Measurements from ENCODE around the gene TAMM41. TPM values are rescaled to one million over a fixed set of nuclear protein-coding genes. Genes with fewer than 3 reads are reported as not detected.

TAMM41 gene
- total RNA-seq, 4 donors from 2014 or later = 7.0 to 17.5 (median 9.5) TPM

DNA sequence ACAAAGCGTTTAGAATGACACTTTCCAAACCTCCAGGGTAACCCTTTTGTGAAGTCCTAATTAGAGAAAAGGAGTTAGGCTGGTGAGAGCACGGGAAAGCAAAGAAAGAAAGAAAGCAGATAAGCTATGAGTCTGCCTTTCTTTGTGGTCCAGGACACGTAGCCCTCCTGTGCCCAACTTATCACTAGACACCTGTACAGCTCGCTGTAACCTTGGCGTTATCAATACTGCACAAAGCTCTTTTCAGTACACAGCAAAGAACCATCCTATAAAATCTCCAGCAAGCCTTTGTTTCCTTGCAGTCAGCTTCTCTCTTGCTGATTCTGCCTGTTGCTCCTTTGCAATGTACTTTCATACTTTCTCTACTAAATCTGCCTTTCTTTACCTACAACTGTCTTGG is 6.8 kb upstream of the TAMM41 start:
- Histone ChIP-seq H3K4me1 (no peaks in the 10 kb centered on the region), H3K36me3 (no peaks in the 10 kb centered on the region), H3K27me3 (peaks cover 0 to 13% (median 0%) of the 10 kb centered on the region in 4 donors), H3K9me3 (no peaks in the 10 kb centered on the region), H3K4me3 (no peak overlapping the region), H3K27ac (no peak overlapping the region)
- intact Hi-C loops (cut with DNase I) = no loop called here
- 52 to 58% methylated on average over 5 of the region's 5 CpGs for WGBS, 2 donors
- no peak for DNase-seq
- TF ChIP-seq, protein P1, sequence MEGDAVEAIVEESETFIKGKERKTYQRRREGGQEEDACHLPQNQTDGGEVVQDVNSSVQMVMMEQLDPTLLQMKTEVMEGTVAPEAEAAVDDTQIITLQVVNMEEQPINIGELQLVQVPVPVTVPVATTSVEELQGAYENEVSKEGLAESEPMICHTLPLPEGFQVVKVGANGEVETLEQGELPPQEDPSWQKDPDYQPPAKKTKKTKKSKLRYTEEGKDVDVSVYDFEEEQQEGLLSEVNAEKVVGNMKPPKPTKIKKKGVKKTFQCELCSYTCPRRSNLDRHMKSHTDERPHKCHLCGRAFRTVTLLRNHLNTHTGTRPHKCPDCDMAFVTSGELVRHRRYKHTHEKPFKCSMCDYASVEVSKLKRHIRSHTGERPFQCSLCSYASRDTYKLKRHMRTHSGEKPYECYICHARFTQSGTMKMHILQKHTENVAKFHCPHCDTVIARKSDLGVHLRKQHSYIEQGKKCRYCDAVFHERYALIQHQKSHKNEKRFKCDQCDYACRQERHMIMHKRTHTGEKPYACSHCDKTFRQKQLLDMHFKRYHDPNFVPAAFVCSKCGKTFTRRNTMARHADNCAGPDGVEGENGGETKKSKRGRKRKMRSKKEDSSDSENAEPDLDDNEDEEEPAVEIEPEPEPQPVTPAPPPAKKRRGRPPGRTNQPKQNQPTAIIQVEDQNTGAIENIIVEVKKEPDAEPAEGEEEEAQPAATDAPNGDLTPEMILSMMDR (IDR thresholded peaks at IDR 0.05) = no peak
- no peak for TF ChIP-seq POLR2A (IDR thresholded peaks at IDR 0.05)

DNA sequence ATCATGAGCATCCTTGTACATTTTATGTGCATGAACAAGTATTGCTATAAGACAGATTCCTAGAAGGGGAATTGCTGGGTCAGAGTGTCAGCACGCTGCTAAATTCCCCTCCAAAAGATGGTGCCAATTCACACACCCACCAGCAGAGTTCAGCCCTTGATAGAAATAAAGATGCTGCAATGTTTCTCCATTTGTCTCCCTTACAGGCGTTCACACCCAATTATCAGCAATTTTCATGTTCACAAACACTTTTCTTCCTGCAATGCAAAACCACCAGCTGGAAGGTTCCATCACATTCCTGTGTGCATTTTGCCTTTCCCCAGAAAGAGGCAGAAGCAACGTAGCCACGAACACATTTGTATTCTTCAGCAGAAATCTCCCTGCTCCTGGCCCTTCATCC is 3.3 kb upstream of the TAMM41 start:
- no peak for DNase-seq
- H3K36me3 ChIP-seq = no peaks in the 10 kb centered on the region
- TF ChIP-seq, protein P1 (IDR thresholded peaks at IDR 0.05) = no peak
- no peak for TF ChIP-seq POLR2A (IDR thresholded peaks at IDR 0.05)
- no peaks in the 10 kb centered on the region for H3K9me3 ChIP-seq
- H3K4me1 ChIP-seq = peaks cover 5 to 19% (median 16%) of the 10 kb centered on the region in 3 donors
- WGBS, 2 donors = 63 to 72% methylated on average over 4 of the region's 4 CpGs
- no peak overlapping the region for H3K27ac ChIP-seq
- intact Hi-C loops (cut with DNase I) = no loop called here
- peaks cover 0 to 13% (median 0%) of the 10 kb centered on the region in 4 donors for H3K27me3 ChIP-seq
- no peak overlapping the region for H3K4me3 ChIP-seq

DNA sequence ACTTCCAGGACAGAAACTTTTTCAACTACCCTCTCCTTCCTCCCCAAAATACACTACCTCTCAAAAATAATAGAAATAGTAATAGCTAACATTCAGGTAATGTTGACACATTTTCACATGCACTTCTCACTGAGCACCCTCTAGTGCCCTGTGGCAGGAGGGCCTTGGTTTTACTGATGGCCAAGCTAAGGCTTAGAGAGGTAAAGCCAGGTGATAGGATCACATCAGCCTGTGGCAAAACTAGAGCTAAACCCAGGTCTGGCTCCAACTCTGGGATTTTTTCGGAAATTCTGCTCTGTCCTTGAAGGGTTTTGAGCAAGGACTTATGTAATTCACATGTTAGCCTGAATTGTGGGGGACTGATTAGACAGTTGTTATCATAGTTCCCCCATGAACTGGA is 922 bp upstream of the TAMM41 start:
- Histone ChIP-seq H3K4me3 (no peak overlapping the region), H3K36me3 (peaks cover 6 to 15% (median 6%) of the 10 kb centered on the region in 3 donors), H3K9me3 (no peaks in the 10 kb centered on the region), H3K4me1 (peaks cover 5 to 29% (median 20%) of the 10 kb centered on the region in 3 donors), H3K27ac (peak overlapping the region in 3 of 4 donors; percentile 87 to 94 (median 88)), H3K27me3 (peaks cover 0 to 2% (median 0%) of the 10 kb centered on the region in 4 donors)
- intact Hi-C loops (cut with DNase I) = no loop called here
- DNase-seq = no peak
- WGBS, 2 donors = 43 to 86% methylated on average over 1 of the region's 1 CpG
- TF ChIP-seq POLR2A (IDR thresholded peaks at IDR 0.05) = no peak
- TF ChIP-seq, protein P1 (IDR thresholded peaks at IDR 0.05) = peak in 1 of 6 experiments; percentile 6

DNA sequence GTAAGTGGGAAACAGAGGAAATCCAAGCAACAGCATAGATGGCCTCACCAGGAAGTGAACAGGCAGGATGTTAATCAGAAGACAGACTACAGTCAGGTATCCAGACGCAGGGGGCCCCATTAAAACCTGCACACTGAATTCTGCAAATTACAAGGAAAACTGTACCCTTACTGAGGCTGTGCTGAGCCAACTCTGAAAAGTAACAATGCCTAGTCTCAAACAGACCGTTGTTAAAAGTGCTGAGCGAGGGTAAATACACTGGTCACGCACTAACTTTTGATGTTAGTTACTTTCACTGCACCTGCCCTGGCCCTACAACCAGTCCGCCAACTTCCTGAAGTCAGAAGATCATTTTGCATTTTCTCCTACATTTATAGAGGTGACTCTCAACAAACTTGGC is 1.0 kb downstream of the TAMM41 start:
- peak overlapping the region; percentile 64 to 99 (median 77) for H3K4me3 ChIP-seq
- no peaks in the 10 kb centered on the region for H3K27me3 ChIP-seq
- WGBS, 2 donors = 4 to 11% methylated on average over 5 of the region's 5 CpGs
- TF ChIP-seq POLR2A (IDR thresholded peaks at IDR 0.05) = no peak
- TF ChIP-seq, protein P1 (IDR thresholded peaks at IDR 0.05) = no peak
- H3K27ac ChIP-seq = peak overlapping the region; percentile 87 to 94 (median 88)
- no peak for DNase-seq
- peaks cover 9 to 32% (median 10%) of the 10 kb centered on the region in 3 donors for H3K36me3 ChIP-seq
- intact Hi-C loops (cut with DNase I) = no loop called here
- H3K9me3 ChIP-seq = no peaks in the 10 kb centered on the region
- H3K4me1 ChIP-seq = peaks cover 5 to 29% (median 20%) of the 10 kb centered on the region in 3 donors

DNA sequence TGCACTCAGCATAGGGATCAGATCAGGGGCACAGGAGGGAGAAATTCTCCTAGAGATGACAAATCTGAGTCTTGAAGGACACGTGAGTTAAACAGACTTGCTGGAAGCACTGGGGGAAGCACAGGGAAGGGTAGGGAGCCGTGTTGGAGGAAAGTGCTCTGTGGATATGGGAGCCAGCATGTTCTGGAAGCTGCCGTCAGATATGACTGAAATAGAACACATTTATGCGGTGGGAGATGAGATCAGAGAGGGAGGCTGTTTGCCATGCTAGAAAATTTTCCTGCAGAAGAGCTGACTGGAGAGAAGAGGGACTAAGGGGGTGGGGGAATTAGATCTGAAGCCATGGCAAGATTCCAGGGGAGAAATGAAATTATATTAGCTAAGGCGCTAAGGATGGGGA is 1.8 kb downstream of the TAMM41 start:
- Histone ChIP-seq H3K27me3 (no peaks in the 10 kb centered on the region), H3K4me1 (peaks cover 5 to 29% (median 20%) of the 10 kb centered on the region in 3 donors), H3K36me3 (peaks cover 9 to 40% (median 10%) of the 10 kb centered on the region in 3 donors), H3K4me3 (peak overlapping the region in 1 of 4 donors; percentile 99), H3K27ac (no peak overlapping the region), H3K9me3 (peaks cover 0 to 7% (median 0%) of the 10 kb centered on the region in 3 donors)
- intact Hi-C loops (cut with DNase I) = no loop called here
- WGBS, 2 donors = 74 to 76% methylated on average over 5 of the region's 5 CpGs
- DNase-seq = no peak
- TF ChIP-seq POLR2A (IDR thresholded peaks at IDR 0.05) = no peak
- TF ChIP-seq, protein P1 (IDR thresholded peaks at IDR 0.05) = no peak

All from esophagus squamous epithelium (tissue), 5 donors.